ENCODE results near the gene DPYSL4.

The DPYSL4 gene

DNA sequence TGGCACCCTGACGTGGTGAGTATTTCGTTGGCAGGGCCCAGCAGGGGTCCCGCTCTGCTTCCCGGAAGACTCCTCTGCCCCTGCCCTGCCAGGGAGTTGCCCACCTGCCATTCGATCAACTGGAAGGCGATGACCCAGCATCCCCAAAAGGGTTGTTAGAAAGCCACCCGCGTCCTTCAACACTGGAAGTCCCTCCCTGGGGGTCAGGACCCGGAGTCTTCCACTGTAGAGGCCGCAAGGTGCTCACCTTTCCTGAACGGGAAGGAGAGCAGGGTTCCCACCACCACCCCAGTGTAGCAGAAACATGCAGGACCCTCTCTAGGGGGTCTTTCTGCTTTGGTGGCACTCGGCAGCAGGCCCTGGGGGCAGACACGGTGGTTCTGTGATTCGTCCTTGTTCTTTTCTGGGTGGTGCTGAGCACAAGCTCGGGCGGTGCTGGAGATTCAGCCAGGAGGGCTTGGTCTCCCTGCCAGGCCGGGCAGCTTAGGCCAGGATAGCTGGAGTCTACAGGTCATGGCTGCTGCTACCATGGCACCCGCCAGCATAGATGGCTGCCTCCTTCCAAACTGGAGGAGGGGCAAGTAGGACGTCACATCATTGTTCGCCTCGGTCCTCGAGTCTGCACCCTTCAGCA lies 19.6 kb upstream of the DPYSL4 start:
- peaks cover 4% of the 10 kb centered on the region for H3K27me3 ChIP-seq (ENCODE audit: control insufficient read depth, insufficient read depth, low read length)
- H3K4me3 ChIP-seq (ENCODE audit: low read length): no peak overlapping the region
- no peak overlapping the region for H3K9ac ChIP-seq (ENCODE audit: low read depth, low read length)
- H3K9me3 ChIP-seq (replicated peaks; ENCODE audit: low read length): no peaks in the 10 kb centered on the region
- H3K36me3 ChIP-seq (ENCODE audit: insufficient read depth, low read length): no peaks in the 10 kb centered on the region
- no peak overlapping the region for H3K4me2 ChIP-seq (ENCODE audit: low read length)
- no peaks in the 10 kb centered on the region for H3K4me1 ChIP-seq (ENCODE audit: control insufficient read depth, insufficient read depth, low read length)

- Histone ChIP-seq H3K4me2 (ENCODE audit: low read length) (no peak overlapping the region), H3K27me3 (ENCODE audit: control insufficient read depth, insufficient read depth, low read length) (peaks cover 4% of the 10 kb centered on the region), H3K36me3 (ENCODE audit: insufficient read depth, low read length) (no peaks in the 10 kb centered on the region), H3K4me3 (ENCODE audit: low read length) (no peak overlapping the region), H3K9ac (ENCODE audit: low read depth, low read length) (no peak overlapping the region), H3K9me3 (replicated peaks; ENCODE audit: low read length) (no peaks in the 10 kb centered on the region), H3K4me1 (ENCODE audit: control insufficient read depth, insufficient read depth, low read length) (no peaks in the 10 kb centered on the region)
These were observed 18.8 kb upstream of the DPYSL4 start for GRCh38 chr10:132167976-132168375.

- H3K9me3 ChIP-seq (replicated peaks; ENCODE audit: low read length): no peaks in the 10 kb centered on the region
- H3K4me3 ChIP-seq (ENCODE audit: low read length): no peak overlapping the region
- no peaks in the 10 kb centered on the region for H3K4me1 ChIP-seq (ENCODE audit: control insufficient read depth, insufficient read depth, low read length)
- H3K36me3 ChIP-seq (ENCODE audit: insufficient read depth, low read length): no peaks in the 10 kb centered on the region
- no peak overlapping the region for H3K4me2 ChIP-seq (ENCODE audit: low read length)
- peaks cover 4% of the 10 kb centered on the region for H3K27me3 ChIP-seq (ENCODE audit: control insufficient read depth, insufficient read depth, low read length)
- no peak overlapping the region for H3K9ac ChIP-seq (ENCODE audit: low read depth, low read length)
These were observed 18.1 kb upstream of the DPYSL4 start for GRCh38 chr10:132168571-132169030.

- H3K4me1 ChIP-seq (ENCODE audit: control insufficient read depth, insufficient read depth, low read length): no peaks in the 10 kb centered on the region
- H3K27me3 ChIP-seq (ENCODE audit: control insufficient read depth, insufficient read depth, low read length): peaks cover under 1% of the 10 kb centered on the region
- no peaks in the 10 kb centered on the region for H3K36me3 ChIP-seq (ENCODE audit: insufficient read depth, low read length)
- H3K9ac ChIP-seq (ENCODE audit: low read depth, low read length): no peak overlapping the region
- H3K9me3 ChIP-seq (replicated peaks; ENCODE audit: low read length): no peaks in the 10 kb centered on the region
- no peak overlapping the region for H3K4me3 ChIP-seq (ENCODE audit: low read length)
- no peak overlapping the region for H3K4me2 ChIP-seq (ENCODE audit: low read length)
These were observed 17.6 kb upstream of the DPYSL4 start for GRCh38 chr10:132169031-132169765.

DNA sequence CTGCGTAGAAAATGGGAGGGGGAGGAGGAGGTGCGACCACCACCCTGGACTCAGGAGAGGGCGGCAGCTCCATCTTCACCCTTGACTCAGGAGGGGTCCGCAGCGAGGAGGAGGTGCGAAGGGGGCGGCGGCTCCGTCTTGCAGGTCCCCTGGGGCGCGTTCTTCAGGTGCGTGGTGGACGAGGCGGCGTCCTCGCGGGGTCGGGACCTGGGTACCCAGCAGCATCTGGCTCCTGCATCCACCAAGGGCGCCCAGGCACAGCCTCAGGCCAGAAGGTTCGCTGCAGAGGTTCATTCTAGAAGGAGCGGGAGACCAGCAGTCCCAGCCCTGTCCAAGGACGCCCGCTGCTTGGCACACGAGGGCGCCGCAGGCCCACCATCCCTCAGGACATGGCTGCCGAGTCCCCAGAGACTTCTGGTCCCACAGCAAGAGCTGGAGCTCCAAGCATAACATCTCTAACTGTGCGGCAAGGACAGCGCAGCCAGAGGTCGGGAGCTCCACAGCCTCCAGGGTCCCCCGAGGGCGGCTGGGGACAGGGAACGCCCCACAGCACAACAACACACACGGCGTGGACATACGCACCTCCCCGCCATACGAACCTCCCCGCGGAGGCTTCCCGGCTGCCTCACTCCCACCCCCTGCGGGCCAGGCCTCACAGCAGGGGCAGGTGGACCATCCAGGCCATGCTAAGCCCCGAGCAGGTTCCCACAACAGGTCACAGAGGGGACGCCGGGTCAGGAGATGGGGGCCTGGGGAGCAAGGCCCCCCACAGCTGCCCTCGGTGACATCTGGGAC lies 16.8 kb upstream of the DPYSL4 start:
- Histone ChIP-seq H3K27me3 (ENCODE audit: control insufficient read depth, insufficient read depth, low read length) (peaks cover 1% of the 10 kb centered on the region), H3K9me3 (replicated peaks; ENCODE audit: low read length) (no peaks in the 10 kb centered on the region), H3K4me1 (ENCODE audit: control insufficient read depth, insufficient read depth, low read length) (no peaks in the 10 kb centered on the region), H3K9ac (ENCODE audit: low read depth, low read length) (no peak overlapping the region), H3K4me3 (ENCODE audit: low read length) (no peak overlapping the region), H3K36me3 (ENCODE audit: insufficient read depth, low read length) (no peaks in the 10 kb centered on the region), H3K4me2 (ENCODE audit: low read length) (no peak overlapping the region)

- H3K4me1 ChIP-seq (ENCODE audit: control insufficient read depth, insufficient read depth, low read length): no peaks in the 10 kb centered on the region
- no peak overlapping the region for H3K4me3 ChIP-seq (ENCODE audit: low read length)
- no peaks in the 10 kb centered on the region for H3K9me3 ChIP-seq (replicated peaks; ENCODE audit: low read length)
- H3K36me3 ChIP-seq (ENCODE audit: insufficient read depth, low read length): no peaks in the 10 kb centered on the region
- no peak overlapping the region for H3K9ac ChIP-seq (ENCODE audit: low read depth, low read length)
- H3K4me2 ChIP-seq (ENCODE audit: low read length): no peak overlapping the region
- H3K27me3 ChIP-seq (ENCODE audit: control insufficient read depth, insufficient read depth, low read length): peaks cover 9% of the 10 kb centered on the region
These were observed 16.0 kb upstream of the DPYSL4 start for GRCh38 chr10:132170561-132171361.

- Histone ChIP-seq H3K4me3 (ENCODE audit: low read length) (no peak overlapping the region), H3K9ac (ENCODE audit: low read depth, low read length) (no peak overlapping the region), H3K4me1 (ENCODE audit: control insufficient read depth, insufficient read depth, low read length) (no peaks in the 10 kb centered on the region), H3K9me3 (replicated peaks; ENCODE audit: low read length) (no peaks in the 10 kb centered on the region), H3K36me3 (ENCODE audit: insufficient read depth, low read length) (no peaks in the 10 kb centered on the region), H3K27me3 (ENCODE audit: control insufficient read depth, insufficient read depth, low read length) (peaks cover 25% of the 10 kb centered on the region), H3K4me2 (ENCODE audit: low read length) (no peak overlapping the region)
These were observed 14.4 kb upstream of the DPYSL4 start for GRCh38 chr10:132172091-132173066.

DNA sequence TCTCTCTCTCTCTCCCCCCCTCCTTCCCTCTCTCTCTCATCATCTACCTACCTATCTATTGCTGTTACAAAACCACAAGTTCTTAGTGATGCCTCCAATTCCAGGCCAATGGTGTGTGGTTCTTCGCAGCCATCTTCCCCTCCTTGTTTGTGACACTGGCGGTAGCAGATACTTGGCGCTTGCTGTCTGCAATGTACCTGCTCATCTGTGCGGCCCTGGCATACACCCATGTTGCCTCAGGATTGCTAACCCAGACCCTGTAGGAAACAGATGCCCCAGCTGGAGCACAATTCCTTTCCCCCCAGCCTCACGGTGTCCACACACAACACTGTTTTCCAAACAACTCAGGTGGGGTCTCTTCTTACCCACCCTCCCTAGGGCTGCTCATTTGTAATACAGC lies 13.6 kb upstream of the DPYSL4 start:
- no peaks in the 10 kb centered on the region for H3K4me1 ChIP-seq (ENCODE audit: control insufficient read depth, insufficient read depth, low read length)
- H3K27me3 ChIP-seq (ENCODE audit: control insufficient read depth, insufficient read depth, low read length): peaks cover 28% of the 10 kb centered on the region
- H3K9ac ChIP-seq (ENCODE audit: low read depth, low read length): no peak overlapping the region
- no peaks in the 10 kb centered on the region for H3K9me3 ChIP-seq (replicated peaks; ENCODE audit: low read length)
- H3K36me3 ChIP-seq (ENCODE audit: insufficient read depth, low read length): no peaks in the 10 kb centered on the region
- H3K4me3 ChIP-seq (ENCODE audit: low read length): no peak overlapping the region
- no peak overlapping the region for H3K4me2 ChIP-seq (ENCODE audit: low read length)

DNA sequence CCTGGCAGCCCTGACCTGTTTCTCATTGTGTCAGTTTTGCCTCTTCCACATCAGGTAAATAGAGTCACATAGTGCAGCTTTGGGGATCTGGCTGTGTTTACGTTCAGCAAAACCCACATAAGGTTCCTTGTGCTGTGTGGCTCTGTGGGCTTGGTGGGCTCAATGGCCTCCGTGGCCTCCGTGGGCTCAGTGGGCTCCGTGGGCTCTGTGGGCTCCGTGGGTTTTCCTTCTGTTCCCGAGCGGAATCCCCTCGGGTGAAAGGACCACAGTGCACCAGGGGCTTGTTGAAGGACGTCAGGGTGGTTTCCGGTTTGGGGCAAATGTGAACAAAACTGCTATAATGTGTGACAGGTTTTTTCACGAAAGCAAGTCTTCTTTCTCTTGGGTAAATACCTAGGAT lies 12.5 kb upstream of the DPYSL4 start:
- Histone ChIP-seq H3K9me3 (replicated peaks; ENCODE audit: low read length) (no peaks in the 10 kb centered on the region), H3K4me3 (ENCODE audit: low read length) (no peak overlapping the region), H3K36me3 (ENCODE audit: insufficient read depth, low read length) (no peaks in the 10 kb centered on the region), H3K4me2 (ENCODE audit: low read length) (no peak overlapping the region), H3K27me3 (ENCODE audit: control insufficient read depth, insufficient read depth, low read length) (peaks cover 30% of the 10 kb centered on the region), H3K9ac (ENCODE audit: low read depth, low read length) (no peak overlapping the region), H3K4me1 (ENCODE audit: control insufficient read depth, insufficient read depth, low read length) (no peaks in the 10 kb centered on the region)

- H3K4me1 ChIP-seq (ENCODE audit: control insufficient read depth, insufficient read depth, low read length): no peaks in the 10 kb centered on the region
- peaks cover 30% of the 10 kb centered on the region for H3K27me3 ChIP-seq (ENCODE audit: control insufficient read depth, insufficient read depth, low read length)
- H3K4me3 ChIP-seq (ENCODE audit: low read length): no peak overlapping the region
- no peak overlapping the region for H3K9ac ChIP-seq (ENCODE audit: low read depth, low read length)
- no peaks in the 10 kb centered on the region for H3K36me3 ChIP-seq (ENCODE audit: insufficient read depth, low read length)
- no peaks in the 10 kb centered on the region for H3K9me3 ChIP-seq (replicated peaks; ENCODE audit: low read length)
- no peak overlapping the region for H3K4me2 ChIP-seq (ENCODE audit: low read length)
These were observed 11.3 kb upstream of the DPYSL4 start for GRCh38 chr10:132175408-132175807.
